Urinary bladder (tissue), 4 donors: ENCODE measurements around the gene PIGH. TPM values are rescaled to one million over a fixed set of nuclear protein-coding genes. Genes with fewer than 3 reads are reported as not detected.
"Not testable (repeated sequence)": the region's sequence is repeated elsewhere in the genome, so short reads cannot be mapped to it uniquely, and the experiment has no call there.

ENCODE experiments used
- DNase-seq: peaks from one replicate; pipeline ENCODE4 v3.0.0-alpha.2; 2015; ENCODE audit errors: extremely low spot score
- H3K27ac ChIP-seq: one replicate; pipeline ENCODE4 v1.5.1; 2013; ENCODE audit warnings: low read depth, mild to moderate bottlenecking, moderate library complexity
- H3K36me3 ChIP-seq: one replicate; pipeline ENCODE4 v1.6.1; 2013; ENCODE audit warnings: mild to moderate bottlenecking, moderate library complexity; ENCODE audit not compliant: insufficient read depth
- H3K4me1 ChIP-seq: one replicate; pipeline ENCODE4 v1.6.1; 2013; ENCODE audit warnings: mild to moderate bottlenecking, moderate library complexity; ENCODE audit not compliant: insufficient read depth
- H3K4me3 ChIP-seq: one replicate; pipeline ENCODE4 v1.5.1; 2013; ENCODE audit warnings: low read depth, low read length
- WGBS: extraction: QIAGEN DNeasy Blood & Tissue Kit; methylation state at CpG from one replicate; pipeline ENCODE4 v1.1.7; 2013; 5-methylcytosine and 5-hydroxymethylcytosine counted together
- polyA plus RNA-seq: library from polyadenylated mRNA; stranded (reverse); fragments of 200-250 nt; gene quantifications from one replicate; pipeline ENCODE4 v1.2.3, GENCODE V29; 2013
- total RNA-seq: library from RNA; depleted of rRNA; stranded (reverse); fragments of >200 nt; gene quantifications from one replicate; pipeline ENCODE4 v1.2.3, GENCODE V29; 2014
- donor health status: healthy with polysubstance abuse.
- donor health status: healthy.

The PIGH gene
- total and polyA plus RNA-seq, 2 donors: 26.0 to 26.3 TPM

GRCh38 chr14:67626131-67626530 lies 26.1 kb upstream of the PIGH start:
- not testable (repeated sequence) for H3K4me1 ChIP-seq, DNase-seq, H3K27ac ChIP-seq, H3K4me3 ChIP-seq, H3K36me3 ChIP-seq
- WGBS: 90% methylated on average over 1 of the region's 1 CpG

- Histone ChIP-seq H3K4me3 (no peak overlapping the region), H3K27ac (peak overlapping the region; percentile 51), H3K4me1 (peaks cover 2% of the 10 kb centered on the region), H3K36me3 (no peaks in the 10 kb centered on the region)
- 25% methylated on average over 2 of the region's 2 CpGs for WGBS
- peak; percentile 51 for DNase-seq
These were observed 23.0 kb upstream of the PIGH start for GRCh38 chr14:67623114-67623513.

- 15% methylated on average over 4 of the region's 4 CpGs for WGBS
- H3K27ac ChIP-seq: no peak overlapping the region
- peak; percentile 39 for DNase-seq
- no peaks in the 10 kb centered on the region for H3K36me3 ChIP-seq
- H3K4me1 ChIP-seq: peaks cover 2% of the 10 kb centered on the region
- no peak overlapping the region for H3K4me3 ChIP-seq
These were observed 22.6 kb upstream of the PIGH start for GRCh38 chr14:67622675-67623074.

- WGBS: 6% methylated on average over 19 of the region's 19 CpGs
- no peak for DNase-seq
- Histone ChIP-seq H3K27ac (no peak overlapping the region), H3K4me3 (peak overlapping the region; percentile 28), H3K4me1 (peaks cover 2% of the 10 kb centered on the region), H3K36me3 (no peaks in the 10 kb centered on the region)
These were observed 20.2 kb upstream of the PIGH start for GRCh38 chr14:67620217-67620785.

GRCh38 chr14:67619446-67620216 lies 19.6 kb upstream of the PIGH start, which contains the start of gene ARG2:
TSS of gene ARG2 (plus strand) at chr14:67619920. CDS start at chr14:67619978, 58 bp downstream.
- WGBS: under 1% methylated on average over 62 of the region's 62 CpGs
- peak; percentile 75 for DNase-seq
- Histone ChIP-seq H3K4me1 (peaks cover 2% of the 10 kb centered on the region), H3K4me3 (peak within 1 kb of the TSS; percentile 28), H3K27ac (peak within 1 kb of the TSS; percentile 84), H3K36me3 (no peaks in the 10 kb centered on the region)

GRCh38 chr14:67618617-67619063 lies 18.6 kb upstream of the PIGH start:
- Histone ChIP-seq H3K4me1 (peaks cover 2% of the 10 kb centered on the region), H3K36me3 (no peaks in the 10 kb centered on the region), H3K4me3 (no peak overlapping the region), H3K27ac (no peak overlapping the region)
- DNase-seq: peak; percentile 49

- WGBS: 64% methylated on average over 1 of the region's 1 CpG
- Histone ChIP-seq H3K4me1 (no peaks in the 10 kb centered on the region), H3K4me3 (no peak overlapping the region), H3K27ac (no peak overlapping the region), H3K36me3 (no peaks in the 10 kb centered on the region)
- no peak for DNase-seq
These were observed 10.4 kb upstream of the PIGH start for GRCh38 chr14:67610491-67610890.

GRCh38 chr14:67609642-67610310 lies 9.7 kb upstream of the PIGH start:
- no peak for DNase-seq
- no peak overlapping the region for H3K27ac ChIP-seq
- WGBS: 73% methylated on average over 10 of the region's 10 CpGs
- no peak overlapping the region for H3K4me3 ChIP-seq
- no peaks in the 10 kb centered on the region for H3K4me1 ChIP-seq
- H3K36me3 ChIP-seq: no peaks in the 10 kb centered on the region

- WGBS: 87% methylated on average over 5 of the region's 5 CpGs
These were observed 7.6 kb upstream of the PIGH start for GRCh38 chr14:67607646-67608045.

GRCh38 chr14:67602995-67603545 lies 3.0 kb upstream of the PIGH start:
- DNase-seq: no peak
- no peaks in the 10 kb centered on the region for H3K36me3 ChIP-seq
- H3K4me1 ChIP-seq: no peaks in the 10 kb centered on the region
- no peak overlapping the region for H3K4me3 ChIP-seq
- H3K27ac ChIP-seq: no peak overlapping the region
- 70% methylated on average over 5 of the region's 5 CpGs for WGBS

More at GRCh38 chr14:67607646-67608045, 7.6 kb upstream of the PIGH start:
- Histone ChIP-seq H3K27ac (no peak overlapping the region), H3K4me1 (no peaks in the 10 kb centered on the region), H3K36me3 (no peaks in the 10 kb centered on the region), H3K4me3 (no peak overlapping the region)
- DNase-seq: no peak

- Histone ChIP-seq H3K4me1 (no peaks in the 10 kb centered on the region), H3K27ac (no peak overlapping the region), H3K36me3 (no peaks in the 10 kb centered on the region), H3K4me3 (no peak overlapping the region)
- 59% methylated on average over 7 of the region's 7 CpGs for WGBS
- DNase-seq: no peak
These were observed 2.0 kb upstream of the PIGH start for GRCh38 chr14:67602076-67602475.

GRCh38 chr14:67600562-67600974 lies 500 bp upstream of the PIGH start:
- 82% methylated on average over 21 of the region's 21 CpGs for WGBS
- not testable (repeated sequence) for H3K36me3 ChIP-seq, DNase-seq, H3K4me1 ChIP-seq
- peak overlapping the region; percentile 90 for H3K27ac ChIP-seq
- H3K4me3 ChIP-seq: peak overlapping the region; percentile 46

- no peak for DNase-seq
- H3K27ac ChIP-seq: no peak overlapping the region
- H3K4me1 ChIP-seq: no peaks in the 10 kb centered on the region
- no peak overlapping the region for H3K4me3 ChIP-seq
- H3K36me3 ChIP-seq: peaks cover 3% of the 10 kb centered on the region
- 95% methylated on average over 2 of the region's 2 CpGs for WGBS
These were observed 4.7 kb downstream of the PIGH start for GRCh38 chr14:67595392-67595791.
